Measurements from ENCODE around the gene REXO5.
"Not testable (repeated sequence)": the region's sequence is repeated elsewhere in the genome, so short reads cannot be mapped to it uniquely, and the experiment has no call there.

The REXO5 gene

GRCh38 chr16:20803192-20803560 lies 3.2 kb upstream of the REXO5 start:
- no peak for DNase-seq (ENCODE audit: low spot score)

GRCh38 chr16:20803561-20804214 lies 2.6 kb upstream of the REXO5 start:
- DNase-seq (ENCODE audit: low spot score): no peak

- not testable (repeated sequence) for DNase-seq (ENCODE audit: low spot score)
Observed at GRCh38 chr16:20805684-20806167, 601 bp upstream of the REXO5 start.

- no peak for DNase-seq (ENCODE audit: low spot score)
Observed at GRCh38 chr16:20807862-20808261, 1.5 kb downstream of the REXO5 start.

GRCh38 chr16:20811889-20812439 lies 5.6 kb downstream of the REXO5 start:
- no peak for DNase-seq (ENCODE audit: low spot score)

GRCh38 chr16:20812510-20812909 lies 6.2 kb downstream of the REXO5 start:
- no peak for DNase-seq (ENCODE audit: low spot score)

- no peak for DNase-seq (ENCODE audit: low spot score)
Observed at GRCh38 chr16:20814784-20815183, 8.5 kb downstream of the REXO5 start.

GRCh38 chr16:20818929-20819585 lies 12.7 kb downstream of the REXO5 start:
- DNase-seq (ENCODE audit: low spot score): no peak

GRCh38 chr16:20821682-20822081 lies 15.4 kb downstream of the REXO5 start:
- no peak for DNase-seq (ENCODE audit: low spot score)

- DNase-seq (ENCODE audit: low spot score): no peak
Observed at GRCh38 chr16:20822521-20823325, 16.4 kb downstream of the REXO5 start.

GRCh38 chr16:20826039-20826566 lies 19.8 kb downstream of the REXO5 start:
- DNase-seq (ENCODE audit: low spot score): no peak

- no peak for DNase-seq (ENCODE audit: low spot score)
Observed at GRCh38 chr16:20829536-20829935, 23.2 kb downstream of the REXO5 start.

- DNase-seq (ENCODE audit: low spot score): no peak
Observed at GRCh38 chr16:20830372-20830771, 24.0 kb downstream of the REXO5 start.

- DNase-seq (ENCODE audit: low spot score): no peak
Observed at GRCh38 chr16:20833086-20833485, 26.8 kb downstream of the REXO5 start.

- no peak for DNase-seq (ENCODE audit: low spot score)
Observed at GRCh38 chr16:20838240-20838639, 31.9 kb downstream of the REXO5 start.

- DNase-seq (ENCODE audit: low spot score): no peak
Observed at GRCh38 chr16:20839504-20839903, 33.2 kb downstream of the REXO5 start.

- no peak for DNase-seq (ENCODE audit: low spot score)
Observed at GRCh38 chr16:20844054-20844453, 37.7 kb downstream of the REXO5 start.

- DNase-seq (ENCODE audit: low spot score): no peak
Observed at GRCh38 chr16:20844588-20844987, 38.3 kb downstream of the REXO5 start.

- DNase-seq (ENCODE audit: low spot score): no peak
Observed at GRCh38 chr16:20846030-20846429, 39.7 kb downstream of the REXO5 start.

GRCh38 chr16:20846551-20846950 lies 40.2 kb downstream of the REXO5 start:
- no peak for DNase-seq (ENCODE audit: low spot score)

- DNase-seq (ENCODE audit: low spot score): no peak
Observed at GRCh38 chr16:20847550-20847949, 41.2 kb downstream of the REXO5 start.

All from globus pallidus (tissue), 1 donor.